HG02623 (cell line): ENCODE measurements around the gene COPS3.
A peak's percentile ranks its signal among the peaks of the same experiment; 100 is the strongest.
"Not testable (repeated sequence)": the region's sequence is repeated elsewhere in the genome, so short reads cannot be mapped to it uniquely, and the experiment has no call there.

Experiments used
- ATAC-seq: cut with Tn5 transposase; IDR thresholded peaks from one replicate; pipeline ENCODE4 v1.9.1; 2021; ENCODE audit warnings: moderate library complexity; ENCODE audit not compliant: unreplicated experiment

The COPS3 gene

GRCh38 chr17:17303010-17303846 is 22.2 kb upstream of the COPS3 start, which contains the start of gene NT5M:
NT5M (plus strand) TSS chr17:17303373; CDS start chr17:17303551, 178 bp downstream.
- ATAC-seq, result peak; percentile 44

GRCh38 chr17:17301659-17302058 is 20.6 kb upstream of the COPS3 start:
- ATAC-seq, result not testable (repeated sequence)

- no peak for ATAC-seq
Measured at GRCh38 chr17:17300624-17301568, 19.9 kb upstream of the COPS3 start.

GRCh38 chr17:17298108-17298507 is 17.1 kb upstream of the COPS3 start:
- no peak for ATAC-seq

GRCh38 chr17:17297217-17297616 is 16.2 kb upstream of the COPS3 start:
- no peak for ATAC-seq

- ATAC-seq, result no peak
Measured at GRCh38 chr17:17295141-17295540, 14.1 kb upstream of the COPS3 start.

- no peak for ATAC-seq
Measured at GRCh38 chr17:17289701-17290100, 8.7 kb upstream of the COPS3 start.

GRCh38 chr17:17289086-17289485 is 8.0 kb upstream of the COPS3 start:
- no peak for ATAC-seq

- no peak for ATAC-seq
Measured at GRCh38 chr17:17285951-17286350, 4.9 kb upstream of the COPS3 start.

GRCh38 chr17:17279316-17279715 is 1.7 kb downstream of the COPS3 start:
- ATAC-seq, result no peak

GRCh38 chr17:17277431-17277830 is 3.6 kb downstream of the COPS3 start:
- ATAC-seq, result not testable (repeated sequence)

GRCh38 chr17:17275971-17276370 is 5.1 kb downstream of the COPS3 start:
- no peak for ATAC-seq

GRCh38 chr17:17269926-17270773 is 10.9 kb downstream of the COPS3 start:
- ATAC-seq, result no peak

- no peak for ATAC-seq
Measured at GRCh38 chr17:17264430-17264829, 16.6 kb downstream of the COPS3 start.

- no peak for ATAC-seq
Measured at GRCh38 chr17:17258998-17259397, 22.0 kb downstream of the COPS3 start.

GRCh38 chr17:17258011-17258410 is 23.0 kb downstream of the COPS3 start:
- ATAC-seq, result no peak

GRCh38 chr17:17256316-17256715 is 24.7 kb downstream of the COPS3 start:
- no peak for ATAC-seq

GRCh38 chr17:17255689-17256088 is 25.4 kb downstream of the COPS3 start:
- ATAC-seq, result not testable (repeated sequence)

- ATAC-seq, result no peak
Measured at GRCh38 chr17:17254036-17254435, 27.0 kb downstream of the COPS3 start.

- no peak for ATAC-seq
Measured at GRCh38 chr17:17253406-17253805, 27.6 kb downstream of the COPS3 start.
